GM19397 (cell line): ENCODE data around the gene TTLL4.

ENCODE experiments used
- ATAC-seq: cut with Tn5 transposase; IDR thresholded peaks from one replicate; pipeline ENCODE4 v1.9.1; 2021; ENCODE audit warnings: mild to moderate bottlenecking, moderate library complexity; ENCODE audit not compliant: unreplicated experiment

TTLL4 gene

GRCh38 chr2:218780851-218781690 lies 70.4 kb downstream of the TTLL4 start:
- no peak for ATAC-seq

- no peak for ATAC-seq
These were observed 71.3 kb downstream of the TTLL4 start, which contains the start of gene CYP27A1 for GRCh38 chr2:218781691-218782527. Gene CYP27A1 (plus strand): TSS chr2:218782147. CDS start chr2:218782183, 36 bp downstream.

GRCh38 chr2:218782528-218782844 lies 71.9 kb downstream of the TTLL4 start:
- ATAC-seq: no peak

- ATAC-seq: no peak
These were observed 73.1 kb downstream of the TTLL4 start for GRCh38 chr2:218783688-218784087.

- ATAC-seq: no peak
These were observed 74.5 kb downstream of the TTLL4 start for GRCh38 chr2:218785103-218785502.

- ATAC-seq: no peak
These were observed 75.5 kb downstream of the TTLL4 start for GRCh38 chr2:218786133-218786532.

- no peak for ATAC-seq
These were observed 78.1 kb downstream of the TTLL4 start for GRCh38 chr2:218788529-218789255.

GRCh38 chr2:218792433-218792832 lies 81.8 kb downstream of the TTLL4 start:
- ATAC-seq: no peak

GRCh38 chr2:218796691-218797090 lies 86.1 kb downstream of the TTLL4 start:
- ATAC-seq: no peak

- no peak for ATAC-seq
These were observed 88.3 kb downstream of the TTLL4 start for GRCh38 chr2:218798767-218799504.

- ATAC-seq: no peak
These were observed 89.4 kb downstream of the TTLL4 start for GRCh38 chr2:218799990-218800389.

- no peak for ATAC-seq
These were observed 91.9 kb downstream of the TTLL4 start for GRCh38 chr2:218802386-218802994.

- no peak for ATAC-seq
These were observed 94.2 kb downstream of the TTLL4 start for GRCh38 chr2:218804817-218805216.
